Bone marrow (tissue), 2 donors: ENCODE measurements around the gene JADE1.

Experiments used
- DNase-seq, 2 donors: peaks; one replicate each; lab custom pipeline; 2025; lab: John Stamatoyannopoulos, UW

JADE1 gene

GRCh38 chr4:128876200-128876599 is 66.7 kb downstream of the JADE1 start:
- no peak for DNase-seq

- no peak for DNase-seq
Measured at GRCh38 chr4:128877934-128878333, 68.4 kb downstream of the JADE1 start.

GRCh38 chr4:128879283-128879682 is 69.8 kb downstream of the JADE1 start:
- DNase-seq, result no peak

- no peak for DNase-seq
Measured at GRCh38 chr4:128879971-128880370, 70.5 kb downstream of the JADE1 start.

- DNase-seq, result no peak
Measured at GRCh38 chr4:128880662-128881061, 71.2 kb downstream of the JADE1 start.

GRCh38 chr4:128904821-128905220 is 95.3 kb downstream of the JADE1 start:
- no peak for DNase-seq

GRCh38 chr4:128906581-128906980 is 97.1 kb downstream of the JADE1 start:
- DNase-seq, result no peak

- DNase-seq, result no peak
Measured at GRCh38 chr4:128907981-128908380, 98.5 kb downstream of the JADE1 start.

- no peak for DNase-seq
Measured at GRCh38 chr4:128908735-128909134, 99.2 kb downstream of the JADE1 start.

- DNase-seq, result no peak
Measured at GRCh38 chr4:128913228-128913627, 103.7 kb downstream of the JADE1 start.

- no peak for DNase-seq
Measured at GRCh38 chr4:128915544-128915943, 106.0 kb downstream of the JADE1 start.

GRCh38 chr4:128916832-128917231 is 107.3 kb downstream of the JADE1 start:
- DNase-seq, result peak; percentile 4 to 92

- no peak for DNase-seq
Measured at GRCh38 chr4:128917781-128918180, 108.3 kb downstream of the JADE1 start.

GRCh38 chr4:128921954-128922353 is 112.5 kb downstream of the JADE1 start:
- DNase-seq, result no peak
